ENCODE results near the gene CALCOCO2. TPM values are rescaled to one million over a fixed set of nuclear protein-coding genes. Genes with fewer than 3 reads are reported as not detected.

The CALCOCO2 gene
- polyA plus RNA-seq, 1 donor from 2014 or later = 4.5 TPM

- peaks cover 11% of the 10 kb centered on the region for H3K79me2 ChIP-seq (replicated peaks; ENCODE audit: insufficient read depth, low read length)
These were observed 64.1 kb downstream of the CALCOCO2 start for GRCh38 chr17:48894886-48895285.

GRCh38 chr17:48901241-48901640 is 70.4 kb downstream of the CALCOCO2 start:
- H3K27ac ChIP-seq (ENCODE audit: low read length) = no peak overlapping the region
- no peak overlapping the region for H3K9ac ChIP-seq (ENCODE audit: low read length)
- H3K27me3 ChIP-seq (ENCODE audit: insufficient read depth, low read depth, low read length) = no peaks in the 10 kb centered on the region
- TF ChIP-seq EP300 (conservative IDR thresholded peaks at IDR 0.05; ENCODE audit: poor library complexity, severe bottlenecking) (no peak), EZH2 (IDR thresholded peaks at IDR 0.05; ENCODE audit: borderline replicate concordance, insufficient read depth, low read length, poor library complexity, severe bottlenecking) (no peak), REST (IDR thresholded peaks at IDR 0.05; ENCODE audit: borderline replicate concordance) (no peak), TAF1 (IDR thresholded peaks at IDR 0.05; ENCODE audit: low read depth) (no peak), CTCF (IDR thresholded peaks at IDR 0.05; ENCODE audit: poor library complexity, severe bottlenecking) (no peak), MXI1 (conservative IDR thresholded peaks at IDR 0.05; ENCODE audit: poor library complexity, severe bottlenecking) (no peak), RAD21 (conservative IDR thresholded peaks at IDR 0.05) (no peak), POLR2AphosphoS5 (IDR thresholded peaks at IDR 0.05) (no peak), SMC3 (conservative IDR thresholded peaks at IDR 0.05; ENCODE audit: poor library complexity) (no peak)
- no peak overlapping the region for H3K4me2 ChIP-seq (ENCODE audit: low read length)
- no peaks in the 10 kb centered on the region for H3K36me3 ChIP-seq (ENCODE audit: insufficient read depth, low read length)
- H3K79me2 ChIP-seq (replicated peaks; ENCODE audit: insufficient read depth, low read length) = no peaks in the 10 kb centered on the region
- no peaks in the 10 kb centered on the region for H4K20me1 ChIP-seq (ENCODE audit: insufficient read depth)
- H2AFZ ChIP-seq (ENCODE audit: low read depth, low read length) = no peak overlapping the region
- H3K9me3 ChIP-seq (ENCODE audit: low read length) = no peaks in the 10 kb centered on the region
- H3F3A ChIP-seq (ENCODE audit: insufficient read depth, low read length, poor library complexity, severe bottlenecking) = no peaks in the 10 kb centered on the region
- no peak overlapping the region for H3K4me3 ChIP-seq (ENCODE audit: low read length)
- H3K9me2 ChIP-seq (ENCODE audit: insufficient read depth, low read length) = no peaks in the 10 kb centered on the region

More at GRCh38 chr17:48894886-48895285, 64.1 kb downstream of the CALCOCO2 start:
- Histone ChIP-seq H3K4me2 (ENCODE audit: low read length) (no peak overlapping the region), H3K27ac (ENCODE audit: low read length) (no peak overlapping the region), H2AFZ (ENCODE audit: low read depth, low read length) (no peak overlapping the region), H4K20me1 (ENCODE audit: insufficient read depth) (no peaks in the 10 kb centered on the region), H3K9ac (ENCODE audit: low read length) (no peak overlapping the region), H3K27me3 (ENCODE audit: insufficient read depth, low read depth, low read length) (no peaks in the 10 kb centered on the region), H3K9me3 (ENCODE audit: low read length) (no peaks in the 10 kb centered on the region), H3F3A (ENCODE audit: insufficient read depth, low read length, poor library complexity, severe bottlenecking) (peaks cover 6% of the 10 kb centered on the region), H3K4me3 (ENCODE audit: low read length) (no peak overlapping the region), H3K36me3 (ENCODE audit: insufficient read depth, low read length) (no peaks in the 10 kb centered on the region), H3K9me2 (ENCODE audit: insufficient read depth, low read length) (no peaks in the 10 kb centered on the region)
- TF ChIP-seq REST (IDR thresholded peaks at IDR 0.05; ENCODE audit: borderline replicate concordance) (no peak), EP300 (conservative IDR thresholded peaks at IDR 0.05; ENCODE audit: poor library complexity, severe bottlenecking) (no peak), MXI1 (conservative IDR thresholded peaks at IDR 0.05; ENCODE audit: poor library complexity, severe bottlenecking) (no peak), TAF1 (IDR thresholded peaks at IDR 0.05; ENCODE audit: low read depth) (no peak), RAD21 (conservative IDR thresholded peaks at IDR 0.05) (no peak), SMC3 (conservative IDR thresholded peaks at IDR 0.05; ENCODE audit: poor library complexity) (no peak), POLR2AphosphoS5 (IDR thresholded peaks at IDR 0.05) (no peak), EZH2 (IDR thresholded peaks at IDR 0.05; ENCODE audit: borderline replicate concordance, insufficient read depth, low read length, poor library complexity, severe bottlenecking) (no peak)

Data from neural cell (in vitro differentiated cells).